ENCODE data around the gene ODAPH.
"Not testable (repeated sequence)": the region's sequence is repeated elsewhere in the genome, so short reads cannot be mapped to it uniquely, and the experiment has no call there.

ODAPH gene

GRCh38 chr4:75533926-75534325 is 21.9 kb upstream of the ODAPH start:
- not testable (repeated sequence) for H3K4me1 ChIP-seq (ENCODE audit: control insufficient read depth, low read length); H3K4me2 ChIP-seq (ENCODE audit: low read length); H3K9me3 ChIP-seq (ENCODE audit: control insufficient read depth, insufficient read depth, low read length)

GRCh38 chr4:75537308-75537707 is 18.6 kb upstream of the ODAPH start:
- not testable (repeated sequence) for H3K4me2 ChIP-seq (ENCODE audit: low read length); H4K20me1 ChIP-seq (ENCODE audit: control insufficient read depth, insufficient read depth, low read depth, low read length); H3K4me1 ChIP-seq (ENCODE audit: control insufficient read depth, low read length); H3K9me3 ChIP-seq (ENCODE audit: control insufficient read depth, insufficient read depth, low read length); H3K27me3 ChIP-seq (ENCODE audit: control insufficient read depth, low read length); H3K79me2 ChIP-seq (ENCODE audit: control insufficient read depth, low read length); H3F3A ChIP-seq (ENCODE audit: control insufficient read depth, insufficient read depth); H3K36me3 ChIP-seq (ENCODE audit: control insufficient read depth, low read length); H3K9me2 ChIP-seq (replicated peaks; ENCODE audit: control insufficient read depth, low read length); H3K27ac ChIP-seq (ENCODE audit: low read depth, low read length); H3K4me3 ChIP-seq (ENCODE audit: low read length)

More at GRCh38 chr4:75533926-75534325, 21.9 kb upstream of the ODAPH start:
- H4K20me1 ChIP-seq (ENCODE audit: control insufficient read depth, insufficient read depth, low read depth, low read length); H3K27me3 ChIP-seq (ENCODE audit: control insufficient read depth, low read length); H3K27ac ChIP-seq (ENCODE audit: low read depth, low read length); H3K9me2 ChIP-seq (replicated peaks; ENCODE audit: control insufficient read depth, low read length); H3K79me2 ChIP-seq (ENCODE audit: control insufficient read depth, low read length); H3F3A ChIP-seq (ENCODE audit: control insufficient read depth, insufficient read depth); H3K4me3 ChIP-seq (ENCODE audit: low read length): not testable (repeated sequence)
- H3K36me3 ChIP-seq (ENCODE audit: control insufficient read depth, low read length) = peaks cover 22% of the 10 kb centered on the region

- TF ChIP-seq CTCF (IDR thresholded peaks at IDR 0.05; ENCODE audit: low read depth, low read length, poor library complexity, severe bottlenecking) (no peak), EZH2phosphoT487 (IDR thresholded peaks at IDR 0.05; ENCODE audit: borderline replicate concordance, low read length) (no peak)
- Histone ChIP-seq H3K4me1 (ENCODE audit: control insufficient read depth, low read length) (no peaks in the 10 kb centered on the region), H3K4me2 (ENCODE audit: low read length) (no peak overlapping the region), H3K9me2 (replicated peaks; ENCODE audit: control insufficient read depth, low read length) (no peaks in the 10 kb centered on the region), H3K9me3 (ENCODE audit: control insufficient read depth, insufficient read depth, low read length) (no peaks in the 10 kb centered on the region), H3K79me2 (ENCODE audit: control insufficient read depth, low read length) (no peaks in the 10 kb centered on the region), H3F3A (ENCODE audit: control insufficient read depth, insufficient read depth) (no peaks in the 10 kb centered on the region), H3K36me3 (ENCODE audit: control insufficient read depth, low read length) (no peaks in the 10 kb centered on the region), H3K27me3 (ENCODE audit: control insufficient read depth, low read length) (no peaks in the 10 kb centered on the region), H3K27ac (ENCODE audit: low read depth, low read length) (no peak overlapping the region), H3K4me3 (ENCODE audit: low read length) (no peak overlapping the region), H4K20me1 (ENCODE audit: control insufficient read depth, insufficient read depth, low read depth, low read length) (no peaks in the 10 kb centered on the region)
These were observed 13.0 kb upstream of the ODAPH start for GRCh38 chr4:75542824-75543223.

DNA sequence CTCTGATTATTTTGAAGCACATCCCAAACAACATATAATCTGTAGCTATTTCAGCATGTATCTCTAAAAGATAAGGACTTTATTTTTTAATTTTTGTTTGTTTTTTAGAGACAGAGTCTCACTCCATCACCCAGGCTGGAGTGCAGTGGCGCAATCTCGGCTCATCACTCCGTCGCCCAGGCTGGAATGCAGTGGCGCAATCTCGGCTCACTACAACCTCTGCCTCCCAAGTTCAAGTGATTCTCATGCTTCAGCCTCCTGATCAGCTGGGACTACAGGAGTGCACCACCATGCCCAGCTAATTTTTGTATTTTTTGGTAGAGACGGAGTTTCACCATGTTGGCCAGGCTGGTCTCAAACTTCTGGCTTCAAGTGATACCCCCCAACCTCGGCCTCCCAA is 11.6 kb upstream of the ODAPH start:
- H3K79me2 ChIP-seq (ENCODE audit: control insufficient read depth, low read length); H4K20me1 ChIP-seq (ENCODE audit: control insufficient read depth, insufficient read depth, low read depth, low read length); H3K27me3 ChIP-seq (ENCODE audit: control insufficient read depth, low read length); H3K36me3 ChIP-seq (ENCODE audit: control insufficient read depth, low read length); H3K4me2 ChIP-seq (ENCODE audit: low read length); H3K27ac ChIP-seq (ENCODE audit: low read depth, low read length); H3K9me3 ChIP-seq (ENCODE audit: control insufficient read depth, insufficient read depth, low read length); H3K4me1 ChIP-seq (ENCODE audit: control insufficient read depth, low read length); H3K4me3 ChIP-seq (ENCODE audit: low read length); H3F3A ChIP-seq (ENCODE audit: control insufficient read depth, insufficient read depth); H3K9me2 ChIP-seq (replicated peaks; ENCODE audit: control insufficient read depth, low read length): not testable (repeated sequence)

GRCh38 chr4:75544870-75545269 is 11.0 kb upstream of the ODAPH start:
- no peaks in the 10 kb centered on the region for H3K36me3 ChIP-seq (ENCODE audit: control insufficient read depth, low read length)
- H3K9me3 ChIP-seq (ENCODE audit: control insufficient read depth, insufficient read depth, low read length) = no peaks in the 10 kb centered on the region
- H3K9me2 ChIP-seq (replicated peaks; ENCODE audit: control insufficient read depth, low read length) = no peaks in the 10 kb centered on the region
- H3K4me3 ChIP-seq (ENCODE audit: low read length) = no peak overlapping the region
- H3K27me3 ChIP-seq (ENCODE audit: control insufficient read depth, low read length) = no peaks in the 10 kb centered on the region
- H3K4me2 ChIP-seq (ENCODE audit: low read length) = no peak overlapping the region
- TF ChIP-seq CTCF (IDR thresholded peaks at IDR 0.05; ENCODE audit: low read depth, low read length, poor library complexity, severe bottlenecking) (no peak), EZH2phosphoT487 (IDR thresholded peaks at IDR 0.05; ENCODE audit: borderline replicate concordance, low read length) (no peak)
- H3K27ac ChIP-seq (ENCODE audit: low read depth, low read length) = no peak overlapping the region
- no peaks in the 10 kb centered on the region for H3F3A ChIP-seq (ENCODE audit: control insufficient read depth, insufficient read depth)
- H4K20me1 ChIP-seq (ENCODE audit: control insufficient read depth, insufficient read depth, low read depth, low read length) = no peaks in the 10 kb centered on the region
- no peaks in the 10 kb centered on the region for H3K4me1 ChIP-seq (ENCODE audit: control insufficient read depth, low read length)
- H3K79me2 ChIP-seq (ENCODE audit: control insufficient read depth, low read length) = no peaks in the 10 kb centered on the region

Data from DOHH2 (cell line).